Measurements from ENCODE around the gene PEAR1.

DNA sequence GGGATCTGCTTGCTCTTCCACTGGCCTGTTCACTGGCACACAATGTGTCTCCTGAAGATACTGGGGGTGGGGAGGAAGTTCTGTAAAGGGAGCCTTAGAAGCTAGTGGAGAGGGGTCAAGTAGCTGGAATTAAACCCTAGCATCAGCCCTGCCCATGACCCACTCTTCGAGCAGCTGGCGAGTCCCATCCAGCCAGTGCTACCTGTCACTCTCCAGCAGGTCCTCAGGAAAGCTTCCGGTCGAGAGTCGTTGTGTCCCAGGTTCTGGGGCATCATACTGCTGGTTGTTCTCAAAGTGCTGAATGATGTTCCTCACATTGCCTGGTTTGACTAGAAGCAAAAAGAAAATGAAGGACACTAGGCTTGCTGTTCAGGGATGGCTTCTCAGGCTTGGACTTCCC is 57.9 kb downstream of the PEAR1 start:
- TF ChIP-seq ZSCAN20 (CRISPR knock-in tag; IDR thresholded peaks at IDR 0.05): no peak
- TF ChIP-seq, protein P1, sequence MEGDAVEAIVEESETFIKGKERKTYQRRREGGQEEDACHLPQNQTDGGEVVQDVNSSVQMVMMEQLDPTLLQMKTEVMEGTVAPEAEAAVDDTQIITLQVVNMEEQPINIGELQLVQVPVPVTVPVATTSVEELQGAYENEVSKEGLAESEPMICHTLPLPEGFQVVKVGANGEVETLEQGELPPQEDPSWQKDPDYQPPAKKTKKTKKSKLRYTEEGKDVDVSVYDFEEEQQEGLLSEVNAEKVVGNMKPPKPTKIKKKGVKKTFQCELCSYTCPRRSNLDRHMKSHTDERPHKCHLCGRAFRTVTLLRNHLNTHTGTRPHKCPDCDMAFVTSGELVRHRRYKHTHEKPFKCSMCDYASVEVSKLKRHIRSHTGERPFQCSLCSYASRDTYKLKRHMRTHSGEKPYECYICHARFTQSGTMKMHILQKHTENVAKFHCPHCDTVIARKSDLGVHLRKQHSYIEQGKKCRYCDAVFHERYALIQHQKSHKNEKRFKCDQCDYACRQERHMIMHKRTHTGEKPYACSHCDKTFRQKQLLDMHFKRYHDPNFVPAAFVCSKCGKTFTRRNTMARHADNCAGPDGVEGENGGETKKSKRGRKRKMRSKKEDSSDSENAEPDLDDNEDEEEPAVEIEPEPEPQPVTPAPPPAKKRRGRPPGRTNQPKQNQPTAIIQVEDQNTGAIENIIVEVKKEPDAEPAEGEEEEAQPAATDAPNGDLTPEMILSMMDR (IDR thresholded peaks at IDR 0.05): no peak
- no peak for TF ChIP-seq PHF8 (IDR thresholded peaks at IDR 0.05; ENCODE audit: borderline replicate concordance, low read depth)
- no peak for TF ChIP-seq POLR2AphosphoS2 (conservative IDR thresholded peaks at IDR 0.05; ENCODE audit: low read length)
- TF ChIP-seq HOXA7 (CRISPR knock-in tag; IDR thresholded peaks at IDR 0.05): no peak
- TF ChIP-seq HDAC2 (IDR thresholded peaks at IDR 0.05): no peak
- no peak for TF ChIP-seq RAD21 (conservative IDR thresholded peaks at IDR 0.05 in 1 of 2, IDR thresholded peaks at IDR 0.05 in 1 of 2)

All from A549 (cell line).